B cell (primary cell): Measurements from ENCODE around the gene LDLRAD3. TPM values are rescaled to one million over a fixed set of nuclear protein-coding genes. Genes with fewer than 3 reads are reported as not detected.

Experiments
- ATAC-seq: fragments of 200-7000 bp; cut with Tn5 transposase; one replicate; pipeline ENCODE4 v1.10.0; 2021; ENCODE audit warnings: low read depth, mild to moderate bottlenecking, moderate number of reproducible peaks, moderate library complexity
- CTCF ChIA-PET: fragments of 350-600 bp; sonication (Branson Sonifier 250); formaldehyde crosslinking; loops from one replicate; lab custom pipeline; 2021; ENCODE audit warnings: antibody characterized with exemption, inconsistent platforms; lab: Charles Lee
- POLR2A ChIA-PET: fragments of 350-600 bp; sonication (Branson Sonifier 250); formaldehyde crosslinking; loops from one replicate; lab custom pipeline; 2021; ENCODE audit warnings: antibody characterized with exemption; lab: Charles Lee
- DNase-seq: peaks from one replicate; pipeline ENCODE4 v3.0.0; 2013
- H2AFZ ChIP-seq: 2 replicates; pipeline ENCODE4 v1.6.1; 2012; ENCODE audit warnings: mild to moderate bottlenecking, low read depth, low read length; ENCODE audit not compliant: insufficient read depth, poor library complexity, severe bottlenecking
- H3K27ac ChIP-seq, 2 donors: 1 replicate in 1 of 2; 2 replicates in 1 of 2; pipeline ENCODE4 v1.5.1; 2012 to 2013; ENCODE audit warnings: low read length in 2 of 2, mild to moderate bottlenecking in 2 of 2, moderate library complexity in 1 of 2
- H3K27me3 ChIP-seq, 4 experiments: fragments of 200-600 bp in 1 of 4; sonication (generic) in 1 of 4; replicated peaks in 1 of 4; 1 replicate in 2 of 4; 2 replicates in 2 of 4; pipeline versions ENCODE4 v1.6.1 to v1.7.0; 2013 to 2016; ENCODE audit warnings: low read length in 3 of 4, mild to moderate bottlenecking in 2 of 4, mixed read lengths in 1 of 4, moderate library complexity in 1 of 4; ENCODE audit not compliant: insufficient read depth in 4 of 4, control insufficient read depth in 3 of 4; ENCODE audit errors: control extremely low read depth in 1 of 4
- H3K36me3 ChIP-seq, 2 experiments: replicated peaks in 1 of 2; 1 replicate in 1 of 2; 2 replicates in 1 of 2; pipeline versions ENCODE4 v1.6.1 to v1.7.1; 2013; ENCODE audit warnings: low read length in 1 of 2; ENCODE audit not compliant: insufficient read depth in 2 of 2, control insufficient read depth in 1 of 2; ENCODE audit errors: control extremely low read depth in 1 of 2, extremely low read depth in 1 of 2
- H3K4me1 ChIP-seq, 2 donors: fragments of 200-600 bp in 1 of 2; sonication (generic) in 1 of 2; 1 replicate in 1 of 2; 2 replicates in 1 of 2; pipeline versions ENCODE4 v1.5.1 to v1.6.1; 2013 to 2017; ENCODE audit warnings: low read length in 2 of 2; ENCODE audit not compliant: control insufficient read depth in 2 of 2, insufficient read depth in 2 of 2
- H3K4me2 ChIP-seq: replicated peaks from 2 replicates; pipeline ENCODE3; 2012; ENCODE audit warnings: mild to moderate bottlenecking, low read depth, low read length; ENCODE audit not compliant: poor library complexity, severe bottlenecking
- H3K4me3 ChIP-seq, 5 experiments: fragments of 200-600 bp in 1 of 5; sonication (generic) in 1 of 5; 1 replicate in 3 of 5; 2 replicates in 2 of 5; pipeline versions ENCODE4 v1.5.1 to v1.7.0; 2011 to 2016; ENCODE audit warnings: low read length in 4 of 5, mild to moderate bottlenecking in 4 of 5, low read depth in 2 of 5, control low read depth in 1 of 5, moderate library complexity in 1 of 5; ENCODE audit not compliant: insufficient read depth in 1 of 5; ENCODE audit errors: control extremely low read depth in 1 of 5, extremely low read depth in 1 of 5
- H3K79me2 ChIP-seq: fragments of 200-600 bp; sonication (generic); one replicate; pipeline ENCODE4 v1.6.0; 2016; ENCODE audit warnings: low read length; ENCODE audit not compliant: control insufficient read depth, insufficient read depth
- H3K9ac ChIP-seq: fragments of 200-600 bp; sonication (generic); 2 replicates; pipeline ENCODE4 v1.6.1; 2017; ENCODE audit warnings: mild to moderate bottlenecking, low read length, moderate library complexity
- H3K9me3 ChIP-seq, 3 donors: one replicate each; pipeline versions ENCODE4 v1.6.1 to v1.7.1; 2013; ENCODE audit warnings: low read length in 2 of 3; ENCODE audit not compliant: control insufficient read depth in 2 of 3, insufficient read depth in 1 of 3; ENCODE audit errors: control extremely low read depth in 1 of 3
- H4K20me1 ChIP-seq: 2 replicates; pipeline ENCODE4 v1.6.0; 2012; ENCODE audit warnings: mild to moderate bottlenecking, low read length; ENCODE audit not compliant: insufficient read depth, control insufficient read depth, poor library complexity, severe bottlenecking
- H3K27ac Mint-ChIP-seq: one replicate; pipeline ENCODE4 v1.8.0; 2021; ENCODE audit warnings: mixed read lengths
- H3K27me3 Mint-ChIP-seq: one replicate; pipeline ENCODE4 v1.8.0; 2021; ENCODE audit warnings: mixed read lengths
- H3K4me1 Mint-ChIP-seq: one replicate; pipeline ENCODE4 v1.8.0; 2021; ENCODE audit warnings: mixed read lengths
- H3K4me3 Mint-ChIP-seq: one replicate; pipeline ENCODE4 v1.8.0; 2021; ENCODE audit warnings: mixed read lengths
- H3K9me3 Mint-ChIP-seq: one replicate; pipeline ENCODE4 v1.8.0; 2022; ENCODE audit warnings: mixed read lengths; ENCODE audit not compliant: insufficient read depth
- CTCF ChIP-seq: fragments of 200-600 bp; IDR thresholded peaks from one replicate; pipeline ENCODE4 v1.8.0; 2022; ENCODE audit warnings: antibody characterized with exemption, mild to moderate bottlenecking
- EZH2 ChIP-seq: IDR thresholded peaks from 2 replicates; pipeline ENCODE4 v1.6.1; 2012; ENCODE audit warnings: borderline replicate concordance, low read depth, mild to moderate bottlenecking, moderate library complexity, low read length; ENCODE audit not compliant: insufficient read depth, poor library complexity, severe bottlenecking
- WGBS: methylation state at CpG from one replicate; pipeline ENCODE4 v1.1.5; 2013; ENCODE audit warnings: missing lambda C conversion rate; ENCODE audit not compliant: insufficient coverage; 5-methylcytosine and 5-hydroxymethylcytosine counted together
- intact Hi-C: fragments of 100-400 bp; cut with micrococcal nuclease; formaldehyde crosslinking; loops from one replicate; pipeline ENCODE4 v1.10.0; 2022
- polyA plus RNA-seq: library from polyadenylated mRNA; depleted of rRNA; stranded (reverse); fragments of >200 nt; gene quantifications from 2 replicates; pipeline ENCODE4 v1.2.3, GENCODE V29; 2012
- total RNA-seq, 2 donors: library from RNA; stranded (reverse); fragments of 120-200 nt in 1 of 2; gene quantifications; 1 replicate in 1 of 2; 2 replicates in 1 of 2; pipeline versions ENCODE4 v1.2.3 to v1.2.4, GENCODE V29; 2013 to 2022

Gene LDLRAD3
- total and polyA plus RNA-seq, 2 donors (not counting 1 experiment from before 2014, with no cell fraction given): 0.01 TPM; not detected in 1

GRCh38 chr11:36048496-36049247 lies 104.8 kb downstream of the LDLRAD3 start:
- Histone ChIP-seq H3K4me1 (no peaks in the 10 kb centered on the region), H2AFZ (no peak overlapping the region), H3K36me3 (no peaks in the 10 kb centered on the region), H3K27ac (no peak overlapping the region), H3K9me3 (peaks cover 0 to 5% (median 0%) of the 10 kb centered on the region in 3 donors), H3K79me2 (no peaks in the 10 kb centered on the region), H3K27me3 (peaks cover 0 to 4% (median 0%) of the 10 kb centered on the region in 4 experiments), H4K20me1 (no peaks in the 10 kb centered on the region), H3K4me3 (no peak overlapping the region), H3K9ac (no peak overlapping the region), H3K4me2 (no peak overlapping the region)
- CTCF ChIA-PET: no interaction called here
- Mint-ChIP-seq H3K4me3 (no peak overlapping the region), H3K4me1 (no peaks in the 10 kb centered on the region), H3K27ac (no peak overlapping the region), H3K27me3 (peaks cover 5% of the 10 kb centered on the region), H3K9me3 (peaks cover 2% of the 10 kb centered on the region)
- no CpG with 5 or more reads among the region's 5 CpGs for WGBS
- POLR2A ChIA-PET: no interaction called here
- ATAC-seq (no peak), DNase-seq (no peak)
- TF ChIP-seq CTCF (no peak), EZH2 (no peak)
- intact Hi-C loops: no loop called here
